Thyroid gland (tissue), 4 donors: Measurements from ENCODE around the gene BAZ1B.

Experiments used
- CTCF ChIP-seq, 6 experiments: fragments of 200-600 bp in 3 of 6; fragments of 450-650 bp in 3 of 6; sonication (generic) in 3 of 6; IDR thresholded peaks; one replicate each; pipeline ENCODE4 v1.5.1; 2016 to 2019; ENCODE audit warnings: antibody characterized with exemption in 6 of 6, mild to moderate bottlenecking in 2 of 6, inconsistent platforms in 1 of 6, moderate library complexity in 1 of 6
- POLR2A ChIP-seq, 2 donors: fragments of 450-650 bp; IDR thresholded peaks; one replicate each; pipeline ENCODE4 v1.6.1; 2017; ENCODE audit warnings: antibody characterized with exemption in 2 of 2, mild to moderate bottlenecking in 2 of 2, moderate library complexity in 1 of 2

DNA sequence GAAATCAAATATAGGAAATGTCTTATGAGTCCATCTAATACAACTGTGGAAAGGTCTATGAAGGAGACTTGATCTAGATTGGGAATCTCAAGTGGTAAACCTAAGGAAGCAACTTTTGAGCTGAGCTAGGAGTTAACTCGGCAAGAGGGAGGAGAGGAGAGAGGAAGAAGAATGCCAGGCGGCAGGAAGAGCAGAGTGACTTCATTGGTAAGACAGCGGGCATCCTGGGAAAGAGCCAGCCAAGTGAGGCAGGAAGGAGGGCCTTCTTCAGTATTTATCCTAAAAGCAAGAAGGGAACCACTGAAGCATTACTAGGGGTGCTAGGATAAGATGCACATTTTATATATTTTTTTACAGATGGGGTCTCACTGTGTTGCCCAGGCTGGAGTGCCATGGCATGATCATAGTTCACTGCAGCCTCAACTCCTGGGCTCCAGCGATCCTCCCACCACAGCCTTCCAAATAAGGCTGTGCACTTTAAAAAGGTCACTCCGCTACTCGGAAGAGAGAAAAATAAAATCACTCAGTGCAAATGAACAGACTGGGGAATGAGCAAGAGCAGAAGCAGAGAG, 33.4 kb upstream of the BAZ1B start:
- TF ChIP-seq POLR2A (IDR thresholded peaks at IDR 0.05) (no peak), CTCF (IDR thresholded peaks at IDR 0.05) (no peak)
